RWPE1 (cell line): ENCODE data around the gene CDCA3.

Experiments
- CTCF ChIA-PET: fragments of 350-600 bp; sonication (Branson Sonifier 250); formaldehyde crosslinking; extraction: SDS; loops from one replicate; lab custom pipeline; 2021; lab: Yijun Ruan, JAX
- POLR2A ChIA-PET: fragments of 400-600 bp; formaldehyde crosslinking; extraction: SDS; loops from one replicate; lab custom pipeline; 2020; ENCODE audit warnings: antibody characterized with exemption; ENCODE audit not compliant: low non-redundant PET; lab: Yijun Ruan, JAX
- DNase-seq: peaks from one replicate; pipeline ENCODE4 v3.0.0; 2012; ENCODE audit warnings: low spot score
- H3K27ac ChIP-seq: fragments of 450-650 bp; 2 replicates; pipeline ENCODE4 v1.5.1; 2017
- TF ChIP-seq, protein P1 (sequence below): fragments of 450-650 bp; conservative IDR thresholded peaks from 2 replicates; pipeline ENCODE4 v1.5.1; 2017; ENCODE audit warnings: low read depth, mild to moderate bottlenecking

CDCA3 gene

DNA sequence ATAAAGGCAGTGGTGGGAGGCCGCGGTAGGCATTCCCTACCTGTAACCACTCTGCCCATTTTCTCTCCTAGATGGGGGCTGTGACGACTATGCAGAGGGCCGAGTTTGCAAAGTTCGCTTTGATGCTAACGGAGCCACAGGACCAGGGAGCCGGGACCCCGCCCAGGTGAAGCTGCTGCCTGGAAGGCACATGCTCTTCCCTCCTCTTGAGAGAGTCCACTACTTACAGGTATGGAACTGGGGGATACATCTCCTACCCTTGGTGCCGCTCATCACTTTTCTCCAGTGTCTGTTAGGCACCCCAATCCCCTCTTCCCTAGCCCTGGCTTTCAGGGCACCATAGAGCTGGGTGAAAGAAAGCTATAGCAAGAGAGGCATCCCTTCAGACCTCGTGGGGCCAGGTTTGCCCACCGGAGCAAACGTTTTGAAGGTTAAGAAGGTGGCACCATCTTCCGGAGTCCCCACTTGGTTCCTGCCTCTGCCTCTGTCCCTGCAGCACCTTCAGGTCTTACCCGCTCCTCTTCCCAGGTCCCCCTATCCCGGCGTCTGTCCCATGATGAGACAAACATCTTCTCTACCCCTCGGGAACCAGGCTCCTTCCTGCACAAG is 24.9 kb downstream of the CDCA3 start:
- CTCF ChIA-PET: interaction anchor here (2.7 kb wide), 1 partner anchor 73 kb away, joined by 20 read pairs; the partner anchor contains the start of gene MLF2
- no peak for DNase-seq
- TF ChIP-seq, protein P1, sequence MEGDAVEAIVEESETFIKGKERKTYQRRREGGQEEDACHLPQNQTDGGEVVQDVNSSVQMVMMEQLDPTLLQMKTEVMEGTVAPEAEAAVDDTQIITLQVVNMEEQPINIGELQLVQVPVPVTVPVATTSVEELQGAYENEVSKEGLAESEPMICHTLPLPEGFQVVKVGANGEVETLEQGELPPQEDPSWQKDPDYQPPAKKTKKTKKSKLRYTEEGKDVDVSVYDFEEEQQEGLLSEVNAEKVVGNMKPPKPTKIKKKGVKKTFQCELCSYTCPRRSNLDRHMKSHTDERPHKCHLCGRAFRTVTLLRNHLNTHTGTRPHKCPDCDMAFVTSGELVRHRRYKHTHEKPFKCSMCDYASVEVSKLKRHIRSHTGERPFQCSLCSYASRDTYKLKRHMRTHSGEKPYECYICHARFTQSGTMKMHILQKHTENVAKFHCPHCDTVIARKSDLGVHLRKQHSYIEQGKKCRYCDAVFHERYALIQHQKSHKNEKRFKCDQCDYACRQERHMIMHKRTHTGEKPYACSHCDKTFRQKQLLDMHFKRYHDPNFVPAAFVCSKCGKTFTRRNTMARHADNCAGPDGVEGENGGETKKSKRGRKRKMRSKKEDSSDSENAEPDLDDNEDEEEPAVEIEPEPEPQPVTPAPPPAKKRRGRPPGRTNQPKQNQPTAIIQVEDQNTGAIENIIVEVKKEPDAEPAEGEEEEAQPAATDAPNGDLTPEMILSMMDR: no peak
- POLR2A ChIA-PET: no interaction called here
- peak overlapping the region; percentile 78; the same call in 1 of the 2 replicates for H3K27ac ChIP-seq

- ChIA-PET CTCF (interaction anchor here (0.5 to 2.7 kb wide), 7 partner anchors 9 to 291 kb away, joined by 3 to 20 read pairs (median 3); partner anchors contain the start of genes GAPDH, MLF2 and PTMS), POLR2A (no interaction called here)
- no peak overlapping the region for H3K27ac ChIP-seq
- TF ChIP-seq, protein P1: peak; percentile 64
- peak; percentile 64 for DNase-seq
Observed at GRCh38 chr12:6825398-6826124, 25.5 kb downstream of the CDCA3 start.

DNA sequence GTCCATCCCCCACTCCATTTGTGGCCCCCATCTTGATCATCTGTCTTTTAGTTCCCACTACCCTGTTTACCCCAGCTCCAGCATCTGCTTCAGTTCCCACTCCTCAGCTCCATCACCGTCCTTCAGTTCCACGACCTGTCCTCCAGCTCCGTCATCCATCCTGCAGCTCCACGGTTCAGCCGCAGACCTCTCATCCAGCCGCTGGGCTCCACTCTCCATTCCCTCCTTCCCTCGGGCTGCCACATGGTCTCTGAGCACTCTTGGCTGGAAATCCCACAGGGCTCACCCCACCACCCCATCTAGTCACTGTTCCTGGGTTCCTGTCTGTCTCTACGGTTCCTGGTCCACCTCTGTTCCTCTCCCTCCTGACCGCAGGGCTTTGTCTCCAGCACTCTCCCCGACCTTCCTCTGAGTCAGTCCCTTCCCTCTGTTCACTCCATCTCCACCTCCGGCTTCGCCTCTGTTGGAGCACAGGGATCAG is 26.1 kb downstream of the CDCA3 start:
- ChIA-PET POLR2A (no interaction called here), CTCF (interaction anchor here (0.5 to 2.7 kb wide), 7 partner anchors 10 to 291 kb away, joined by 3 to 20 read pairs (median 3); partner anchors contain the start of genes GAPDH, MLF2 and PTMS)
- H3K27ac ChIP-seq: no peak overlapping the region

DNA sequence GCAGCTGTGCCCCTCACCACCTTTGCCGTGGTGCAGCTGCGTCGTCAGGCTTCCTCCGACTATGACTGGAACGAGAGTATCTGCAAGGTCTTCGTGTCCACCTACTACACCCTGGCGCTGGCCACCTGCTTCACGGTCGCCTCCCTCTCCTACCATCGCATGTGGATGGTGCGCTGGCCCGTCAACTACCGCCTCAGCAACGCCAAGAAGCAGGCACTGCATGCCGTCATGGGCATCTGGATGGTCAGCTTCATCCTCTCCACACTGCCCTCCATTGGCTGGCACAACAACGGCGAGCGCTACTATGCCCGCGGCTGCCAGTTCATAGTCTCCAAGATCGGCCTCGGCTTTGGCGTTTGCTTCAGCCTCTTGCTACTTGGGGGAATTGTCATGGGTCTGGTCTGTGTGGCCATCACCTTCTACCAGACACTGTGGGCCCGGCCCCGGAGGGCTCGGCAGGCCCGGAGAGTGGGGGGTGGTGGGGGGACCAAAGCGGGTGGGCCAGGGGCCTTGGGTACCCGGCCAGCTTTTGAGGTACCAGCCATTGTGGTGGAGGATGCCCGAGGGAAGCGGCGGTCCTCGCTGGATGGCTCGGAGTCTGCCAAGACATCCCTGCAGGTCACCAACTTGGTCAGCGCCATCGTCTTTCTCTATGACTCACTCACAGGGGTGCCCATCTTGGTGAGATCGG is 26.9 kb downstream of the CDCA3 start:
- H3K27ac ChIP-seq: no peak overlapping the region
- CTCF ChIA-PET: interaction anchor here (0.5 to 2.7 kb wide), 6 partner anchors 11 to 129 kb away, joined by 3 to 20 read pairs (median 3); partner anchors contain the start of genes MLF2 and PTMS
- POLR2A ChIA-PET: no interaction called here
- TF ChIP-seq, protein P1: no peak
- DNase-seq: no peak

More for the DNA sequence above, 26.1 kb downstream of the CDCA3 start:
- TF ChIP-seq, protein P1: no peak
- DNase-seq: no peak

DNA sequence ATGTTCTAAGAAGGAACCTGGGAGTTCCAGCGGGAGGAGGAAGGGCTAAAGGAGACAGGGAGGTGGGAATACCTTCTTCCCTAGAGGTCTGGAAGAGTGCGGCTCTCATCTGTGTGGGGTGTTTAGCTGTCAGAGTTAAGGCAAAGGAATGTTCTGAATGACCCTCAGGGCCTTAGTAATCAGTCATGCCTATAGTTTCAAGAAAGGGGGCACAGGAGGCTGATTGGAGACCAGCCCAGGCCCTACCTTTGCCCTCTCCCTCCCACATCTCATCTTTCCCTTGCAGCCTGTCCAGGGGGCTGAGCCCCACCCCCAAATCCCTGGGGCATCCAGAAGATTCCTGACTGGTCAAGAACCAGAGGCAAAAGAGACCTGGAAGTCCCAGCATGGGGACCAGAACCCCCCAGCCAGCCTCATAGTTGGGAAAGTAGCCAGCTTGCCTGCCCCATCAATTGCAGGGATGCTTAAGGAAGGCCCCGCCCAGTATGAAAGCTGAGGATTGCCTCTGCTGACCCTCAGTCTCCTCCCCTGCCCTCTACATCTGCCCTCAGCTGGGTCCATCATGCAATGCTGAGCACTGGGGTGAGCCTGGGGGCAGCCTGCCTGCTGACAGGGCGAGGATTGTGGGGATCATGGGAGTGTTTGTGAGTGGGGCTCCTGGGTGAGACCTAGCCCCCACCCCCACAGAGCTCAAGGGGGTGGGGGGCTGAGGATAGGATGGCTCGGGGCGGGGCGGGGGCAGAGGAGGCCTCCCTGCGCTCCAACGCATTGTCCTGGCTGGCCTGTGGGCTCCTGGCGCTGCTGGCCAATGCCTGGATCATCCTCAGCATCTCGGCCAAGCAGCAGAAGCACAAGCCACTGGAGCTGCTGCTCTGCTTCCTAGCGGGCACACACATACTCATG is 27.7 kb downstream of the CDCA3 start:
- TF ChIP-seq, protein P1: no peak
- no peak for DNase-seq
- POLR2A ChIA-PET: no interaction called here
- CTCF ChIA-PET: interaction anchor here (0.5 to 2.7 kb wide), 4 partner anchors 10 to 128 kb away, joined by 3 to 20 read pairs (median 6); partner anchors contain the start of gene MLF2
- no peak overlapping the region for H3K27ac ChIP-seq
